Astrocyte (in vitro differentiated cells and primary cell): ENCODE data around the gene LAMA1. TPM values are rescaled to one million over a fixed set of nuclear protein-coding genes. Genes with fewer than 3 reads are reported as not detected.

ENCODE experiments used
- DNase-seq: peaks from one replicate; pipeline ENCODE4 v3.0.0-alpha.2; 2010; ENCODE audit warnings: low read depth
- FAIRE-seq: peaks from 2 replicates; lab custom pipeline; 2011; peaks lifted over from hg19 to GRCh38; lab: Jason Lieb, UNC
- H2AFZ ChIP-seq: 2 replicates; pipeline ENCODE4 v1.6.0; 2012; ENCODE audit warnings: low read depth, low read length, inconsistent platforms
- H3K27ac ChIP-seq: 2 replicates; pipeline ENCODE4 v1.5.1; 2011; ENCODE audit warnings: low read depth, low read length, inconsistent platforms
- H3K27me3 ChIP-seq: 2 replicates; pipeline ENCODE4 v1.6.0; 2011; ENCODE audit warnings: low read length, inconsistent platforms; ENCODE audit not compliant: insufficient read depth
- H3K36me3 ChIP-seq: 2 replicates; pipeline ENCODE4 v1.5.1; 2011; ENCODE audit warnings: low read length, inconsistent platforms; ENCODE audit not compliant: insufficient read depth
- H3K4me1 ChIP-seq: 2 replicates; pipeline ENCODE4 v1.5.1; 2011; ENCODE audit warnings: low read length, inconsistent platforms; ENCODE audit not compliant: insufficient read depth
- H3K4me2 ChIP-seq: 2 replicates; pipeline ENCODE4 v1.6.0; 2012; ENCODE audit warnings: low read length, inconsistent platforms
- H3K4me3 ChIP-seq: 2 replicates; pipeline ENCODE4 v1.5.1; 2011; ENCODE audit warnings: low read depth, mild to moderate bottlenecking, low read length, inconsistent platforms; ENCODE audit not compliant: insufficient read depth
- H3K79me2 ChIP-seq: 2 replicates; pipeline ENCODE4 v1.6.0; 2012; ENCODE audit warnings: mild to moderate bottlenecking, low read length, inconsistent platforms; ENCODE audit not compliant: insufficient read depth
- H3K9ac ChIP-seq: 2 replicates; pipeline ENCODE4 v1.6.0; 2012; ENCODE audit warnings: mild to moderate bottlenecking, low read length, inconsistent platforms
- H3K9me3 ChIP-seq: 2 replicates; pipeline ENCODE4 v1.5.1; 2012; ENCODE audit warnings: low read depth, mild to moderate bottlenecking, low read length, inconsistent platforms; ENCODE audit not compliant: insufficient read depth
- H4K20me1 ChIP-seq: 2 replicates; pipeline ENCODE4 v1.6.0; 2012; ENCODE audit warnings: low read length, inconsistent platforms; ENCODE audit not compliant: insufficient read depth
- H3K27ac Mint-ChIP-seq: one replicate; pipeline ENCODE4 v1.8.0; 2021; ENCODE audit warnings: mild to moderate bottlenecking, mixed read lengths; ENCODE audit not compliant: unreplicated experiment
- H3K27me3 Mint-ChIP-seq: one replicate; pipeline ENCODE4 v1.8.0; 2021; ENCODE audit warnings: low read depth, mixed read lengths; ENCODE audit not compliant: unreplicated experiment
- H3K36me3 Mint-ChIP-seq: one replicate; pipeline ENCODE4 v1.8.0; 2021; ENCODE audit warnings: low read depth, mixed read lengths; ENCODE audit not compliant: unreplicated experiment
- H3K4me1 Mint-ChIP-seq: one replicate; pipeline ENCODE4 v1.8.0; 2021; ENCODE audit warnings: low read depth, mixed read lengths; ENCODE audit not compliant: unreplicated experiment
- H3K4me3 Mint-ChIP-seq: one replicate; pipeline ENCODE4 v1.8.0; 2021; ENCODE audit warnings: mild to moderate bottlenecking, moderate library complexity, mixed read lengths; ENCODE audit not compliant: unreplicated experiment
- H3K9me3 Mint-ChIP-seq: one replicate; pipeline ENCODE4 v1.8.0; 2021; ENCODE audit warnings: mild to moderate bottlenecking, mixed read lengths; ENCODE audit not compliant: unreplicated experiment
- EZH2 ChIP-seq: IDR thresholded peaks from 2 replicates; pipeline ENCODE4 v1.6.1; 2012; ENCODE audit warnings: mild to moderate bottlenecking, low read length, inconsistent platforms; ENCODE audit not compliant: insufficient read depth
- total RNA-seq: library from RNA; stranded (reverse); gene quantifications from 2 replicates; pipeline ENCODE4 v1.2.1, GENCODE V29; 2021
- TF ChIP-seq, protein P1 (sequence below): IDR thresholded peaks from 2 replicates; pipeline ENCODE4 v1.5.1; 2011; ENCODE audit warnings: low read depth, mild to moderate bottlenecking, inconsistent platforms, low read length, moderate library complexity; ENCODE audit not compliant: insufficient read depth

Gene LAMA1
- total RNA-seq, 1 donor from 2014 or later = 17.4 TPM

DNA sequence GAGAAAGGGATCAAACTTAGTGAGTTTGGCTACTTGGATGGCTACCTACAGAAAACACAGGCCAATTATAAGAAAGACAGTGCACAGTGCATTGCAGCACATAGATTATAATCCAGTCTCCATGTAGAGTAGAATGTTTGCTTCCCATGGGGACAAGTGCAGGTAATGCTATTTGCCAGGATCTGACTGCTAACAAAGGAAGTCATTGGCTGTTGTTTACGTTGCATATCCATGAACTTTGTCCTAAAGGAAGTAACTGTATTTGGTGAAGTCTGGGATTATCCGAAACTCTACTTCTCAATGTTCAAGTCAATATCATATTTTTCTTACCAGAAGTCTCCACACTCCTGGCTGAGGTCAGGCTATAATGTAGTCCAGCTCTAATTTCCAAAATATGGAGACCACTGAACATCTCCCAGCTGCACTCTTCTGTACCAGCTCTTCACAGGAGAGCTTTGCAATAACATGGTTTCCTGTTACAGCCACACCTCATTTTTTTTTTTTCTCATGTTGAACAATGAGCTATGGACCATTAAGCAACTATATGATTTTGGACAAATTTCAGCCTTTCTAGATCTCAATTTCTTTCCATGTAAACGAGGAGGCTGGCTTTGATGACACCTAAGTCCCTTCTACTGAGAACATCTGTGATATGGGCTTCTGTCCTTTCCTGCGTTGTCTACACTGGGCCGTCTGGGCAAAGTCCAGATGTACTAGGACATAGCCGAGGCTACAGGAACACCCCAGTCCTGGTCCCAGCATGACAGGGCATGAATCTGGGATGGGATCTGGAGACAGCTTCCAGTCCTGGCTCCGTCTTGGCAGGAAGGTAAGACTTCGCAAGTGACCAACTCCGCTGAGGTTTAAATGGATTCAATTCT is 154.8 kb downstream of the LAMA1 start:
- Histone ChIP-seq H3K4me2 (no peak overlapping the region), H3K4me1 (peaks cover 4% of the 10 kb centered on the region), H2AFZ (no peak overlapping the region), H3K36me3 (no peaks in the 10 kb centered on the region), H3K9ac (no peak overlapping the region), H3K9me3 (no peaks in the 10 kb centered on the region), H3K79me2 (no peaks in the 10 kb centered on the region), H4K20me1 (no peaks in the 10 kb centered on the region), H3K4me3 (no peak overlapping the region), H3K27me3 (no peaks in the 10 kb centered on the region), H3K27ac (no peak overlapping the region)
- DNase-seq = no peak
- FAIRE-seq = no peak
- Mint-ChIP-seq H3K27ac (no peak overlapping the region), H3K36me3 (peaks cover 6% of the 10 kb centered on the region), H3K4me1 (peaks cover 28% of the 10 kb centered on the region), H3K27me3 (no peaks in the 10 kb centered on the region), H3K4me3 (no peak overlapping the region), H3K9me3 (no peaks in the 10 kb centered on the region)
- TF ChIP-seq EZH2 = no peak
- TF ChIP-seq, protein P1, sequence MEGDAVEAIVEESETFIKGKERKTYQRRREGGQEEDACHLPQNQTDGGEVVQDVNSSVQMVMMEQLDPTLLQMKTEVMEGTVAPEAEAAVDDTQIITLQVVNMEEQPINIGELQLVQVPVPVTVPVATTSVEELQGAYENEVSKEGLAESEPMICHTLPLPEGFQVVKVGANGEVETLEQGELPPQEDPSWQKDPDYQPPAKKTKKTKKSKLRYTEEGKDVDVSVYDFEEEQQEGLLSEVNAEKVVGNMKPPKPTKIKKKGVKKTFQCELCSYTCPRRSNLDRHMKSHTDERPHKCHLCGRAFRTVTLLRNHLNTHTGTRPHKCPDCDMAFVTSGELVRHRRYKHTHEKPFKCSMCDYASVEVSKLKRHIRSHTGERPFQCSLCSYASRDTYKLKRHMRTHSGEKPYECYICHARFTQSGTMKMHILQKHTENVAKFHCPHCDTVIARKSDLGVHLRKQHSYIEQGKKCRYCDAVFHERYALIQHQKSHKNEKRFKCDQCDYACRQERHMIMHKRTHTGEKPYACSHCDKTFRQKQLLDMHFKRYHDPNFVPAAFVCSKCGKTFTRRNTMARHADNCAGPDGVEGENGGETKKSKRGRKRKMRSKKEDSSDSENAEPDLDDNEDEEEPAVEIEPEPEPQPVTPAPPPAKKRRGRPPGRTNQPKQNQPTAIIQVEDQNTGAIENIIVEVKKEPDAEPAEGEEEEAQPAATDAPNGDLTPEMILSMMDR = no peak

DNA sequence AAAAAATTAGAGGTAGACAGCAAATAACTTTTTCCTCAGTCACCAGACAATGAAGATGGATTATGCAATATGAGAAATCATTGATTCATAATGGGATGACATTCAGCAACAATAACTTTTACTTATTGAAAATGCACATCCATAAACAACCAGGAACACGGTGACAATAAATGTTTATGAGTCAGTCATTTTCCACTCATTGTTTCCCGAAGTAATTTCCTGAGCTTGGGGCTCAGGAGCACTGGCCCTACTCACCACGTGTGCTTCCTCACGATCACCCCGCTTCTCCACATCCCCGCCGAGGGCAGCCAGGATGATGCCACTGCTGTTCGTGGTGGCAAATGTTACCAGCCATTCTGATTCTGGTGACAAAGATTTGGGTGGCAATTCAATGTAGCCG is 156.3 kb downstream of the LAMA1 start:
- H3K4me1 Mint-ChIP-seq = peaks cover 38% of the 10 kb centered on the region
- no peak overlapping the region for H3K27ac ChIP-seq
- FAIRE-seq = no peak

More for the DNA sequence above, 156.3 kb downstream of the LAMA1 start:
- H3K4me3 Mint-ChIP-seq = no peak overlapping the region
- Histone ChIP-seq H3K9me3 (no peaks in the 10 kb centered on the region), H4K20me1 (no peaks in the 10 kb centered on the region), H3K27me3 (no peaks in the 10 kb centered on the region), H3K9ac (no peak overlapping the region), H3K79me2 (no peaks in the 10 kb centered on the region), H3K36me3 (no peaks in the 10 kb centered on the region), H3K4me1 (peaks cover 4% of the 10 kb centered on the region), H3K4me2 (peak overlapping the region; percentile 15), H3K4me3 (no peak overlapping the region), H2AFZ (no peak overlapping the region)
- H3K9me3 Mint-ChIP-seq = no peaks in the 10 kb centered on the region
- H3K36me3 Mint-ChIP-seq = peaks cover 4% of the 10 kb centered on the region
- DNase-seq = no peak
- peak overlapping the region; percentile 98 for H3K27ac Mint-ChIP-seq
- TF ChIP-seq EZH2 = no peak
- TF ChIP-seq, protein P1 = no peak
- no peaks in the 10 kb centered on the region for H3K27me3 Mint-ChIP-seq
